Dermis microvascular lymphatic vessel endothelial cell (primary cell): ENCODE measurements around the gene SMIM14. TPM values are rescaled to one million over a fixed set of nuclear protein-coding genes. Genes with fewer than 3 reads are reported as not detected.
"Not testable (repeated sequence)": the region's sequence is repeated elsewhere in the genome, so short reads cannot be mapped to it uniquely, and the experiment has no call there.

Experiments
- DNase-seq, 2 donors: peaks; one replicate each; pipeline versions ENCODE4 v3.0.0 to v3.0.0-alpha.2; 2010; ENCODE audit warnings: low read depth in 2 of 2
- total RNA-seq: library from RNA; depleted of rRNA; stranded (reverse); fragments of >200 nt; gene quantifications from 2 replicates; pipeline ENCODE4 v1.2.1, GENCODE V29; 2014

The SMIM14 gene
- total RNA-seq, 1 donor from 2014 or later, result 13.5 TPM

- DNase-seq, result not testable (repeated sequence)
Measured at GRCh38 chr4:39502664-39503035, 136.0 kb downstream of the SMIM14 start.

DNA sequence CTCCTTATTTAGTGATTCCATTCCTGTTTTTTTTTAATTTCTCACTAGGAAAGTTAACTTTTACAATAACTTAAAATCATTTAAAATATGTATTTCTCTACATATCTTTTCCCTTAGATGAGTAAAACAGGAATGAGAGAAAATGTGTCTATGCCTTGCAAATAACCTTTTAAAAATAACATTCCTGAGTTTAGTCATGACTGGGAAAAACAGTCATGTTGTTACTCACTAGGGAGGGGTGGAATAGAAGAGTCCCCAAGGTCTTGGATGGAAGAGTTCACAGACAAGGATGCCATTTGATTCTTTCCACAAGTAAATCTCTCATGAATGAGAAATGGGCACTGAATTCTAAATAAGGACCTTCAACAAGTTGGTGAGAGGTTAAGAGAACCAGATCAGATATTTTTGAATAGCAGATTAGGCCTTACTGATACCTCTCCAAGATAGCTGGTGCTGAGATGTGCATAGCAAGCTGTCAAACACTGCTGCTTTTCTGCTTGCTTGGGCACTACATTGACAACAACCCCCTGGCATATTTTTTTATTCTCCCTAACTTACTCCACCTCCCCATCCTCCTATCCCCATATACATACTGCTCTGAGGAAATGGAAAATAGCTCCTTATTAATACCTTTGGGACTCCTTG, 136.5 kb downstream of the SMIM14 start:
- DNase-seq, result peak in 1 of 2 donors; percentile 9

- no peak for DNase-seq
Measured at GRCh38 chr4:39498727-39499020, 140.0 kb downstream of the SMIM14 start.

DNA sequence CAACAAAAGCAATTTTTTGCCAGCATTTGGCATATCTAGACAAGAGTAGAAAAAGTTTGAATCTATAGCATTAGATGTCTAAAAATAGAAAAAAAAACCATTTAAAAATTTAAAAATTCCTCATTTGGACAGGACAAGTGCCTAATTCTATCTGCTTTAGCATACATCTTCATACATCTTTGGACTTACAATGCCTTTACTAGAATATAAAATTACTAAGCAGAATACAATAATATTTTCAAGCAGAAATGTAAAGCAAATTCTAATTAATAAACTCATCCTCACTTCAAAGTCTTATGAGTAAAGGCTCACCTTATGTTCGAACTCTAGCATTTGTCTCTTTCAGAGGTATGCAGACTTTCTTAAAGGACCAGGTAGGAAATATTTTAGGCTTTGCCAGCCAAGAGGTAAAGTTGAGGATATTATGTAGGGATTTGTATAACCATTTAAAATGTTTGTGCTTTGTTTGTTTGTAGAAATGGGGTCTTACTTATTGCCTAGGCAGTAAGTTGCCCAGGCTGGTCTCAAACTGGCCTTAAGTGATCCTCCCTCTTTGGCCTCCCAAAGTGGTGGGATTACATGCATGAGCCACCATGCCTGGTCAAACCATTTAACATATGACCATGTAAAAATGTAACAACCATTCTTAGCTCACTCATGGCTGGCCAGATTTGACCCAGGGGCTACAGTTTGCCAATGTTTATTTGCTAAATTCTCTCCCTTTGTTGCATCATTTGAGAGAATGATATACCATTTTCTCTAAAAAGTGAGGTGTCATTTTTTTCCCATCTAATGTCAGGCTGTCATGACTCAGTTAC, 140.5 kb downstream of the SMIM14 start:
- DNase-seq, result no peak

Other genes with a start within 250 kb of the SMIM14 start
- under 0.01 TPM in 2 replicates for gene KLB, start 231.9 kb downstream of the SMIM14 start, total RNA-seq
- gene RPL9, start 179.9 kb downstream of the SMIM14 start, total RNA-seq, result 1,640 and 2,535 TPM in 2 replicates
- gene LIAS, start 179.8 kb downstream of the SMIM14 start, total RNA-seq, result 4.2 and 4.4 TPM in 2 replicates
- 24.9 and 36.1 TPM in 2 replicates for gene UGDH, start 111.4 kb downstream of the SMIM14 start, total RNA-seq
- gene UBE2K, start 59.3 kb upstream of the SMIM14 start, total RNA-seq, result 13.7 and 16.2 TPM in 2 replicates